ENCODE measurements around the gene TF.

The TF gene

DNA sequence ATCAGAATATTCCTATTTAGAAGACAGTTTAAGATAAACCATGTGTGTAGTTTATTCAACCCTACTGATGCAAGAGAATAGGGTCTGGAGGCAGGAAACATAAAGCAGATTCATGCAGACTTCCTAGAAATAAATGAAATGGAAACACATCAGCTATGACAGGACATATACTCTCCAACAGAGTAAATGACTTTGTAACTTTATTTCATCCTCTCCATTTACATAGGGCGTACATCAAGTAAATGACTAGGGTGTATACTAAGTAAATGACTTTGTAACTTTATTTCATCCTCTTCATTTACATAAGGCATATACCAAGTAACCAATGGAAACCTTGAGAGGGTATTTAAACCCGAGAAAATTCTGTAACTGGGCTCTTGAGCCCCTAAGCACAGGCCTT is 41.8 kb downstream of the TF start:
- DNase-seq (ENCODE audit: low read depth) = no peak
- H3K4me3 ChIP-seq (ENCODE audit: low read depth, low read length) = no peak overlapping the region
- TF ChIP-seq, protein P1, sequence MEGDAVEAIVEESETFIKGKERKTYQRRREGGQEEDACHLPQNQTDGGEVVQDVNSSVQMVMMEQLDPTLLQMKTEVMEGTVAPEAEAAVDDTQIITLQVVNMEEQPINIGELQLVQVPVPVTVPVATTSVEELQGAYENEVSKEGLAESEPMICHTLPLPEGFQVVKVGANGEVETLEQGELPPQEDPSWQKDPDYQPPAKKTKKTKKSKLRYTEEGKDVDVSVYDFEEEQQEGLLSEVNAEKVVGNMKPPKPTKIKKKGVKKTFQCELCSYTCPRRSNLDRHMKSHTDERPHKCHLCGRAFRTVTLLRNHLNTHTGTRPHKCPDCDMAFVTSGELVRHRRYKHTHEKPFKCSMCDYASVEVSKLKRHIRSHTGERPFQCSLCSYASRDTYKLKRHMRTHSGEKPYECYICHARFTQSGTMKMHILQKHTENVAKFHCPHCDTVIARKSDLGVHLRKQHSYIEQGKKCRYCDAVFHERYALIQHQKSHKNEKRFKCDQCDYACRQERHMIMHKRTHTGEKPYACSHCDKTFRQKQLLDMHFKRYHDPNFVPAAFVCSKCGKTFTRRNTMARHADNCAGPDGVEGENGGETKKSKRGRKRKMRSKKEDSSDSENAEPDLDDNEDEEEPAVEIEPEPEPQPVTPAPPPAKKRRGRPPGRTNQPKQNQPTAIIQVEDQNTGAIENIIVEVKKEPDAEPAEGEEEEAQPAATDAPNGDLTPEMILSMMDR (IDR thresholded peaks at IDR 0.05; ENCODE audit: low read depth, low read length, missing control alignments) = no peak

DNA sequence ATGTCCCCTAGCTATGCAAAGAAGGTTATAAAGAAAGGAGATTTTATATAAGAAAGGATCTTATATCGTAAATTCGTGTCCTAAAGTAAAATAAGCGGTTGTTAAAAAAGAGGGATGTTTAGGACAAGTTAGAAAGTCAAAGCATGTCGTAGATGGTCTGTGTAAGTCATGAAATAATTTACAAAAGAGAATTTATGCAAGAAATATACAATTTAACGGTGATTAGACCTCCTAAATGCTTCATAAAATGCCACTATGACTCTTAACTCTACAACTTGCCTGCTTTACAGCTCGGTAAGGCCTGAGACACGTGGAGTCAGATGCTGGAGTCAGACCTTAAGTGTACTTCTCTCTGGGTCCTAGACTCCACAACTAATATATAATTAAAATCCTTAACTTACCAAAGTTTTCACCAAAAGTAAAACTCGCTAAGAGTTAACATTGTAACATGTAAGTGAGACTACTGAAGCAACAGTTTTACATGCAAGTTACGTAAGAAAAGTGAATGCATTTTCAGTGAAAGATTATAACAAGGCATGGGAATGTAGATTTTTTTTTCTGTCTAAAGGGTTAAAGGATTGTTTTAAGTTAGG is 46.1 kb downstream of the TF start:
- TF ChIP-seq, protein P1 (IDR thresholded peaks at IDR 0.05; ENCODE audit: low read depth, low read length, missing control alignments) = no peak
- DNase-seq (ENCODE audit: low read depth) = no peak
- H3K4me3 ChIP-seq (ENCODE audit: low read depth, low read length) = no peak overlapping the region

DNA sequence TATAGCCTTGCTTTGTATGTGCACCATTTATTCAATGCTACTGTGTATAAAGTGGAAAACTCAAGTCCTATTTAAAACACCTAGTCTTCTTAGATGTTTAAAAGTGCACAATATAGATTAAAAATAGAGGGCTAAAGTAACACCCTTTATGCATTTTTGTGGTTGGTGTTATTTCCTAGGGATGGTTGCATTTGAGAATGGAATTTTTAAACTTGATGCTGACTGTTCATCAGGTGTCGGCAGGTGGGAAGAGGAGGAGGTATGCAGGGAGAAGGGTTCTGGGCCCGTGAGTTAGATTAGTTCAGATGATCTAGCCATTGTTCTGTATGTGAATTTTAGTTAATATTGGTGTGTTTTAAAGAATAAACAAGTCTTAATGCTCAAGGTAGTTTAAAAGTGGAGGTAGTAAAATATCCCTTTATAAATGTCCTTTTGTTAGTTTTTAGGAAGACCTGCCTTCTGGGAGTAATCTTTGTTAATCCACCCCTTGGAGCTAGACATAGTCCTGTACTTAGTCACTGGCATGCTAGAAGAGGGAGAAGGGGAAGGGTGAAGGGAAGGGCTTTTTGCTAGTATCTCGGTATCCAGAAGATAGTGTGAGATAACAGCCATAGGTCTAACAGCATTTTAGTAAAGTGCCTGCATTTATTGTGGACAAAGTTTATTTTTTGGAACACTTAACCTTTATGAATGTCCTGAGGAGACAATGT is 51.4 kb downstream of the TF start:
- TF ChIP-seq, protein P1 (IDR thresholded peaks at IDR 0.05; ENCODE audit: low read depth, low read length, missing control alignments) = no peak
- H3K4me3 ChIP-seq (ENCODE audit: low read depth, low read length) = no peak overlapping the region
- no peak for DNase-seq (ENCODE audit: low read depth)

DNA sequence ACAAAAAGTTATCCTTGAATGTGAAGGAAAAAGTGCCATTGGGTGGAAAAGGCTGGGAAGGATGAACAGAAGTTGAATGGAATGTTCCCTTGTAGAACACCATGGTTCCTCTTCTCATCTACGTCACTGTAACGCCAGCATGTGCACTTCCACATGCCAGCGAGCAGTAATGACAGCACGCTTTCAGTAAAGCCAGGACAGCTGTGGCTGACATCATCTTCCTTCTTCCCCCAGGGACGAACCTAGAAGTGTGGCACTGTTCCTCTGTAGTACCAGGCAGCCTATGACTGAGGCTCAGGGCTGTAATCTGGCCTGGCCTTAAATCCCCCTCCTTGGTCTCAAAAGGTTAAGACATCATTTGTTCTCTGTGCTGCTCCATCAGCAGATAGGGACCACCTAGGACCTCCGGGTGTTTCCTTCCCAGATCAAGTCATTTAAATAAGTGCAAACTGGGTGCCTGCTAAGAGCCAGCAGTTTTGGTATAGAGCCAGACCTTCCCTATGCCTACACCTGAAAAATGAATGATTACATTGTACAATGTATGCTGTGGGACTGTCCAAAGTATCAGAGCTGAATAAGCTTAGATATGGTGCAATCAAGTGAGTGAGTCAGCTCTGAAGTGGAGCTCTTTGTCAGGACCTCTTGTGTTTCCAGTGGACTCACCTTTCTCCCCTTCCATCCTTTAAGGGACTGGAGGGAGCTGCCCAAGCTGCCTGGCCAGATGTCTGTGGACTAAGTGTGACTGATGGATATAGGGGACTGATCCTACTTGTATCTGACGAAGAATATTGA is 53.8 kb downstream of the TF start:
- no peak for DNase-seq (ENCODE audit: low read depth)

DNA sequence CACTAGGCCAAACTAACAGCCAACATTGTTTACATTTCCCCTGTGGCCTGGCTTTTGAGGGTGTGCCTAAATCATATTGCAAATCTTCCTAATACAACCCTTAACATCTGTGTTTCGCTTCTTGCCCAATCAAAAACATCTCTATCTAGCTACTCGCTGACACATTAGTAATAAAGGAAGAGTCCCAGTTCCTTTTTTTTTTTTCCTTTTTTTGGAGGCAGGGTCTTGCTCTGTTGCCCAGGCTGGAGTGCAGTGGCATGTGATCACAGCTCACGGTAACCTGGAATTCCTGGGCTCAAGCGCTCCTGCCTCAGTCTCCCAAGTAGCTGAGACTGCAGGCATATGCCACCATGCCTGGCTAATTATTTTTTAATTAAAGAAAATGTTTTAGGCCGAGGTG is 57.3 kb downstream of the TF start:
- no peak overlapping the region for H3K4me3 ChIP-seq (ENCODE audit: low read depth, low read length)
- DNase-seq (ENCODE audit: low read depth) = no peak
- TF ChIP-seq, protein P1 (IDR thresholded peaks at IDR 0.05; ENCODE audit: low read depth, low read length, missing control alignments) = no peak

More for the DNA sequence above, 53.8 kb downstream of the TF start:
- no peak overlapping the region for H3K4me3 ChIP-seq (ENCODE audit: low read depth, low read length)
- TF ChIP-seq, protein P1 (IDR thresholded peaks at IDR 0.05; ENCODE audit: low read depth, low read length, missing control alignments) = no peak

DNA sequence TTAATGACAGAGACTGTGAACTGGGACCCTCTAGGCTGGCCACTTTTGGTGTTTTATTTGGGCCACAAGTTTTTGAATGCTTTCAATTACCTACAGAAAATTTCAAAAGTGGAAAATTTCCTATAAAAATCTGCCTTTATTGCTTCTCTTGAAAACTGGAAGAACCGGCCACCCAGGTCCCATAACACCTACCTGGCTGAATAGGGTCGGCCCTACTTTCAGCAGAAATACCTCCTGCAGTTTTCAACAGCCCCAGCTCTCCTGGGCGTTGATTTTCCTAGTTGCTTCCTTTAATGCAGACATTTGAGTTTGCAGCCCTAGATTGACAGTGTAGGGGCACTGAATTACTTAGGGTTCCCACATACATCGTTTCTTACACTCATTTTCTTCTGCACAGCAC is 58.7 kb downstream of the TF start:
- DNase-seq (ENCODE audit: low read depth) = no peak
- TF ChIP-seq, protein P1 (IDR thresholded peaks at IDR 0.05; ENCODE audit: low read depth, low read length, missing control alignments) = no peak
- H3K4me3 ChIP-seq (ENCODE audit: low read depth, low read length) = peak overlapping the region; percentile 77; the same call in 1 of the 2 replicates
